Measurements from ENCODE around the gene TMEM108.

Gene TMEM108

DNA sequence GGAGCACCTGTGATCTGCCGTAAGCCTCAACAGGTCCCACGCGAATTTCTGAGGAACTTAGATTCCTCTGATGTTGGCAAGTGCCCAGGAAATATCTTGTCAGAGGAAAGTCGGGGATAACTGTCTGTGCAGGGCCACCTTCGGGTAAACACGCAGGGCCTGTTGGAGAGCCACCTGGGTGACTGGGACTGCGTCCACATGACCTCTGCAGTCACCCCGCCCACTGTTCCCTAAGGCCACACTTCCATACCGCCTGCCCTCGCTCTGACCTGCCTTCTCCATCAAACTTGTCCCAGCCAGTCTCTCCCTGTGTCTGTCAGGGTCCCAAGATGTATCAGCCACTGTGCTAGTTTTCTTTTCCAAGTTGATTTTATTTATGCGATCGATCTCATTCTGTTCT lies 390.4 kb downstream of the TMEM108 start:
- DNase-seq, result no peak

DNA sequence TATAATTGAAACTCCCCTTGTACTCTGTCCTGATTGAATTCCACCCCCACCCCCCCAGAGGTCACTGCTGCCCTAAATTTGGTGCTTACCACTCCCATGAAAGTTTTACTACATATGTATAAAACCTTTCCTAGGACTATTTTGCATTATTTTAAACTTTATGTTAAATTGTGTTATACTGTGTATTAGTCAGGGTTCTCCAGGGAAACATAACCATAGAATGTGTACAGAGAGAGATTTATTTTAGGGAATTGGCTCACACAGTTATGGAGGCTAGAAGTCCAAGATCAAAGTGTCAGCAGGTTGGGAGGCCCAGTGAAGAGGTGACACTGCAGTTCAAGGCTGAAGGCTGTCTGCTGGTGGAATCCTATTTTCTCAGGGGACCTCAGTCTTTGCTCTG lies 390.9 kb downstream of the TMEM108 start:
- no peak for DNase-seq

DNA sequence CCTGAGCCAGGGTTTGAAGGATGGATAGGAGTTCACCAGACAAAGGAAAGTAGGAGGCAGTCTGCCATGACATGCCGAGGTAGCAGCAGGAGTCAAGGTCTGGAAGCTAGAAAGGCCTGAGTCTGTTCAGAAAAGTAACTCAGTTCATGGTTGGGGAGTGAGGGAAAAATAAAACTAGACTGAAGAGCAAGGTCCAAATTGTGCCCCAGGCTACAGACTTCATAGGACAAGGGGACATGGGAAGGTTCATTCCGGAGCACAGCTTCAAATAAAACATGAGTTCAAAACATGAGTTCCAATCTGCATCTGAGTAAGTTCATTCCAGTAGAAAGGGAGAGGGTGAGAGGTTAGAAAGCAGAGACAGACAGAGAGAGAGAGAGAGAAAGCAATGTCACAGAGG lies 401.4 kb downstream of the TMEM108 start:
- DNase-seq, result no peak

DNA sequence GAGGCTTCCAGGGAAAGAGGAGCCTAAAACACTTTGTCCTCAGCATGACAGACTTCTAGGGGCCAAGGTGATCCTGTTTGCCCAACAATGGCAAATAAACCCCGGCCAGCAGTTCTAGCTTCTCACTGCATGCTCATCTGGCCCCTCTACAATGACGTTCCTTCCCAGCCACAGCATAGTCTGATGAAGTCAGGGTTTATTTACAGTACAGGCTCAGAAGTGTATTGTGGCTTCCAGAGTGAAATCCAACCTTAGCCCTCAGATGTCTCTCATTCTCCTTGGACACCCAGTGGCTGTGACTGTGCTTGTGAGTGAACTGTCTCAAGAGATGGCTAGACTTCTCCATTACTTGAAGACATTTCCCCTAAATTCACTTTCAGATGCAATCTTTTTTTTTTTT lies 402.5 kb downstream of the TMEM108 start:
- DNase-seq, result no peak

GRCh38 chr3:133441867-133442270 lies 403.7 kb downstream of the TMEM108 start:
- no peak for DNase-seq

- DNase-seq, result no peak
Measured at GRCh38 chr3:133442518-133442917, 404.3 kb downstream of the TMEM108 start.

GRCh38 chr3:133443649-133444422 lies 405.6 kb downstream of the TMEM108 start:
- no peak for DNase-seq

DNA sequence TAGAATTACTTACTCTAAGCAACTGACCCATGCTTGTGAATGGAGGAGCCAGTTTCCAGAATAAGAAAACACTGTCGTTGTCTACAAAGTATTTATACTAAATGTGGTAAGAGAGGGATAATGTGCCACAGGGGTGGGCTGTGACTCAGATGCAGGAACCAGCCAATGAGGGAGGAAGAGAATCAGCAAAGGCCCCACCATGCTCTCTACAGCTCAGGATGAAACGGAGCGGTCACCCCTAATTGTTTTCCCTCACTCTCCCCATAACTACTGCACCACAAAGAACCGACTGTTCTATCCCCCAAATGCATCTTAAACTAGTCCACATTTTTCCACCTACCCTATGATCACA lies 406.2 kb downstream of the TMEM108 start:
- no peak for DNase-seq

DNA sequence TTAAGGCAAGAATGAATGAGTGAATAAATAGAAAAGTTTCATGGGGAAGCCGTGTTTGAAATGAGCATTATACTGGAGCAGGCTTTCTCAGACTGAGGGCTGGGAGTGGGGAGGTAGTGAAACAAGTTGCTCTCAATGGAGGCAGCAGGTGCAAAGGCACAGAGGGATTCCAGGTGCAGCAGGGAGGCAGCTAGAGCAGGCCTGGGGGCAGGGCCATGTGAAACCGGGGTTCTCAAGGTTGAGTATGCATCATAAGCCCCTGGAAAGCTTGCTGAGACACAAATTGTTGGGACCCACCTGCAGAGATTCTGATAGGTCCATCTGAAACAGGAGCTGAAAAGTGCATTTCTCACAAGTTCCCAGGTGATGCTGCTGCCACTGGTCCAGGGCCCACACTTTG lies 406.9 kb downstream of the TMEM108 start:
- DNase-seq, result no peak

Data from activated CD8-positive, alpha-beta memory T cell treated with anti-CD3 and anti-CD28 coated beads for 24 hours (primary cell).